GM19043 (cell line): ENCODE results near the gene MGST3.
"Not testable (repeated sequence)": the region's sequence is repeated elsewhere in the genome, so short reads cannot be mapped to it uniquely, and the experiment has no call there.

Source experiments
- ATAC-seq: cut with Tn5 transposase; IDR thresholded peaks from one replicate; pipeline ENCODE4 v1.9.1; 2021; ENCODE audit warnings: low read depth; ENCODE audit not compliant: unreplicated experiment

MGST3 gene

DNA sequence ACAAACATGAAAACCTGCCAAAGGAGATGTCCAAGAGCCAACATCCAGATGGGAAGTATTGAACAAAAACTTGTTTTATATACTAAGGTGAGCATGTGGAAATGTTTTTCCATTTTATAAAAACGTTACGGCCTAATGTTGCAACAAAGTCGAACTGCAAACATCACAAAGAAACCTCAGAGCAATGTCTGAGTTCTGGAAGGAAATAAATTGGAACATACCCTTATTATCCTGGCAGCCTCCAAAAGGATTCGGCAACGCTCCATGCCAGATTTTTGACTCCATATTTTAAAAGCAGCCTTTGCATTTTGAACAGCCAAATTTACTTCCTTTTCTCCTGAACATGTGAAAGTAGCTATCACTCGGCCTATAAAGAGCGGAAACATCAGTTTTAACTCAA is 64.0 kb downstream of the MGST3 start:
- ATAC-seq: no peak

- no peak for ATAC-seq
These were observed 65.6 kb downstream of the MGST3 start for GRCh38 chr1:165696625-165697100.

- ATAC-seq: no peak
These were observed 66.5 kb downstream of the MGST3 start for GRCh38 chr1:165697491-165697880.

GRCh38 chr1:165697881-165698760 is 67.1 kb downstream of the MGST3 start, which contains the start of gene ALDH9A1:
Gene ALDH9A1, minus strand, starts transcription at chr1:165698562. Its CDS starts 4 bp downstream, at chr1:165698558.
- peak; percentile 90 for ATAC-seq

DNA sequence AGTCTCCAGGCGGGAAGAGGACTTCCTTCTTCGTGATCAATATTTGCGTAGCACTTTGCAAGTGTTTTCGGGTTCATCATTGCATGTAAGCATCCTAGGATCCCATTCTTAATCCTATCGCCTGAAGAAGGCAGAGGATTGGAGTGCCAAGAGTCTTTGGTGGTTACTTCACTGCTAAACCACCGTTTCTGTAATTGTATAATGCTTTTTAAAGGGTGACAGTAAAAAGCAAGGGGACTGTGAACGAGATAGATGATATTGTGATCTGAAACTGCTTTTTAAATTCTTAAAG is 67.7 kb downstream of the MGST3 start:
- ATAC-seq: no peak

DNA sequence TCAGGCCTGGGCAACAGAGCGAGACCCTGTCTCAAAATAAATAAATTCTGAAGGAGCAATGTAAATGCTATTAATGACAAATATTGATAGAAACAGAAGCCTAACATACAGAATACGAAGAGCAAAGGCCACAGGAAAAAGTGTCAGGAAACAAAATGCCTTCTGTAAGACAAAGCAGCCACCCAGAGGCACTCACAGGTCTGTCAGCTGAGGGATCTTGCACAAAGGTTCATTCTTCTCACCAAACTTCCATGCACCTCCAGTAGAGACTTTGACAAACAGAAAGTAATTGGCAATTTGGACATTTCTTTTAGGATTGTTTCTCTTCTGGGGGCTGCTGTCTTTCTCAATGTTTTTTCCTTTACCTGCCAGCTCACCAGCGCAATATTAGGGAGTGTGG is 68.5 kb downstream of the MGST3 start:
- ATAC-seq: no peak

- ATAC-seq: not testable (repeated sequence)
These were observed 70.9 kb downstream of the MGST3 start for GRCh38 chr1:165701922-165702321.

DNA sequence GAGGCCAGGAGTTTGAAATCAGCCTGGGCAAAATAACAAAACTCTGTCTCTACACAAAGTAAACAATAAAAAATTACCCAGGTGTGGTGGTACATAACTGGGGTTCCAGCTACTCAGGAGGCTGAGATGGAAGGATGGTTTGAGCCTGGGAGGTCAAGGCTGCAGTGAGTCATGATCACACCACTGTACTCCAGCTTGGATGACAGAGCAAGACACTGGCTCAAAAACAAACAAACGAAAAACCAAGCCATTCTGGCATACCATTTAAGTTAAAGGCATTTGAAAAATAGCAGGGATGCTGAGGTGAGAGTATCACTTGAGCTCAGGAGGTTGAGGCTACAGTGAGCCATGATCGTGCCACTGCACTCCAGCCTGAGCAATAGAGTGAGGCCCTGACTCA is 72.6 kb downstream of the MGST3 start:
- ATAC-seq: no peak
